Measurements from ENCODE around the gene EIF1AX.

The EIF1AX gene

DNA sequence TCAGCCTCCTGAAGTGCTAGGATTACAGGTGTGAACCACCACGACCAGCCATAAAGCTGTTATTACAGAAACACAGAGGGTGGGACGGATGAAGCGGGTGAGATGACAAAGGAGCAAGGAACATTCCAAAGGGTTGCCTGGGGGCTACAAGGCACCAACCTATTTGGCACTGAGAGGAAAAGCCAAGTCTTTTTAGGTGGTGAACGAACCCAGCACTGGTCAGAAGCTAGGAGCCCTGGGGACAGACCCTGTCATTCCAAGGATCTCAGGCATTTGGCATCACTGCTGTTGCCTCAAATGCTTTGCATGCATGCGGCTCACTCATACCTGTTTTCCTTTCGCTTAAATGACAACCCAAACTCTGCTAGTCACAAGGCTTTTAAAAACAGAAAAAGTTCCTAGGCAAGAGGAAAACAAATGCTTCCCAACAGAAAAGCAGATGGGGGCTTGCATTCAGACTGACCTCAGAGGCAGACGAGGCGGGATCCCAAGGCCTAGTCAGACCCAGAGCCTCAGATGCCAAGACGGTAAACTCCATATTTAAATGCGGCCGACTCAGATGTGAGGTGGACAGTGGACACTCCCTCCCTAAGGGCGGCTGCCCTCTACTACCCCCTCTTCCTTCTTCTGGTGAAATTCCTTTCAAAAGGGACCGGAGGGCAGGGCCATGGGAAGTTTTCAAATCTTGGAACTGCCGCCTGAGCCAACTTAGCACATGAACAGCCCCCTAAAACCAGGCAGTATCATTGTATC is 29.4 kb downstream of the EIF1AX start:
- no peak for DNase-seq (ENCODE audit: insufficient read length, low spot score)
- no peak for FAIRE-seq

DNA sequence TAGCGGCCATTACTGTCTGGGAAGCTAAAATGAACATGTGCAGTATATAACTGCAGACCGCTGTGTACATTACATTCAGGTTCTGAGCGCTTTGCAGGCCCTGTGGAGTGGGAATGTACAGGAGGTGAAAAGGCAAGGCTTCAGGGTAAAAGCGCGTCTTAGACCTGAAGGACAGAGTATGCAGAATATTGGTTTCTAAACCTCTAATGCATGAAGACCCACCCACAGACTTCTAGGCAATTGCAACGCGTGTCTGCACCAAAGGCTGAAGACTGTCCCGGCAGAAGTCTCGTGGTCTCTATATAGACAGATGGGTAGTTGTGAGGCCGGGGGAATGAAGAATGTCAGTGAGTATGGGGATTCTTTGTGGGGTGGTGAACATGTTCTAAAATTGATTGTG is 30.4 kb downstream of the EIF1AX start:
- DNase-seq (ENCODE audit: insufficient read length, low spot score): no peak
- FAIRE-seq: no peak
- TF ChIP-seq POLR2AphosphoS5 (IDR thresholded peaks at IDR 0.05; ENCODE audit: low read depth, low read length) (no peak), SPI1 (IDR thresholded peaks at IDR 0.05; ENCODE audit: low read depth, low read length) (no peak), TAF1 (IDR thresholded peaks at IDR 0.05; ENCODE audit: low read depth, low read length) (no peak), PAX5 (IDR thresholded peaks at IDR 0.05; ENCODE audit: insufficient read depth, low read length, severe bottlenecking) (no peak), POLR2A (IDR thresholded peaks at IDR 0.05; ENCODE audit: low read depth, low read length) (no peak)

More for the DNA sequence above, 29.4 kb downstream of the EIF1AX start:
- no peak for TF ChIP-seq POU2F2 (IDR thresholded peaks at IDR 0.05; ENCODE audit: low read depth, low read length)
- no peak for TF ChIP-seq POLR2A (IDR thresholded peaks at IDR 0.05; ENCODE audit: low read depth, low read length)
- TF ChIP-seq TAF1 (IDR thresholded peaks at IDR 0.05; ENCODE audit: low read depth, low read length): no peak
- TF ChIP-seq POLR2AphosphoS5 (IDR thresholded peaks at IDR 0.05; ENCODE audit: low read depth, low read length): no peak
- TF ChIP-seq SPI1 (IDR thresholded peaks at IDR 0.05; ENCODE audit: low read depth, low read length): no peak
- TF ChIP-seq PAX5 (IDR thresholded peaks at IDR 0.05; ENCODE audit: insufficient read depth, low read length, severe bottlenecking): no peak

DNA sequence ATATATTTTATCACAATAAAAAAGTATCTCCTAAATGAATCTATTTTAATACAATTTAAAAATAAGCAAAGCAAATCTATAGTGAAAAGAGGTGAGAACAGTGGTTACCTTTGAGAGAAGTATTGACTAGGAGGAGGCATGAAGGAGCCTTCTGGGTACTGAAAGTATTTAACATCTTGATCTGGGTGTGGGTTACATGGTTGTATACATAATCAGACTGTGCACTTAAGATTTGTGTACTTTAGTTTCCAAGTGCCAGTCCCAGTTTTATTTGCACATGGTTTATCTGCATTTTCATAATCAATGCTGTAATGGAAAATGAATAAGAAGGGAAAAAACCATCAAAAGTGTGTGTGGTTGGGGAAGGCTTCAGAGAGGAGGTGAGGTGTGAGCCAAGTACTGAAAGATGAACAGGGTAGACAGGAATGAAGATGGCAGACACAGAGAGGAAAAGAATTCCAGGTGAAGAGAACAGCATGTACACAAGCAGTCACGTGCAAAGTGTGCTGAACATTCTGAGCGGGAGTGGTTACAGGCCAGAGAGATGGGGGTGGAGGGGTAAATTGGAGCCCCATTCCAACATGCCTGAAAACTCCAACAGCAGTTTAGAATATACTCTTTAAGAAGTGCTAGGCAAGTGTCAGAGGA is 39.6 kb downstream of the EIF1AX start:
- FAIRE-seq: no peak
- no peak for TF ChIP-seq POU2F2 (IDR thresholded peaks at IDR 0.05; ENCODE audit: low read depth, low read length)
- no peak for TF ChIP-seq PAX5 (IDR thresholded peaks at IDR 0.05; ENCODE audit: insufficient read depth, low read length, severe bottlenecking)
- TF ChIP-seq POLR2A (IDR thresholded peaks at IDR 0.05; ENCODE audit: low read depth, low read length): no peak
- TF ChIP-seq POLR2AphosphoS5 (IDR thresholded peaks at IDR 0.05; ENCODE audit: low read depth, low read length): no peak
- no peak for TF ChIP-seq SPI1 (IDR thresholded peaks at IDR 0.05; ENCODE audit: low read depth, low read length)
- TF ChIP-seq TAF1 (IDR thresholded peaks at IDR 0.05; ENCODE audit: low read depth, low read length): no peak
- no peak for DNase-seq (ENCODE audit: insufficient read length, low spot score)

DNA sequence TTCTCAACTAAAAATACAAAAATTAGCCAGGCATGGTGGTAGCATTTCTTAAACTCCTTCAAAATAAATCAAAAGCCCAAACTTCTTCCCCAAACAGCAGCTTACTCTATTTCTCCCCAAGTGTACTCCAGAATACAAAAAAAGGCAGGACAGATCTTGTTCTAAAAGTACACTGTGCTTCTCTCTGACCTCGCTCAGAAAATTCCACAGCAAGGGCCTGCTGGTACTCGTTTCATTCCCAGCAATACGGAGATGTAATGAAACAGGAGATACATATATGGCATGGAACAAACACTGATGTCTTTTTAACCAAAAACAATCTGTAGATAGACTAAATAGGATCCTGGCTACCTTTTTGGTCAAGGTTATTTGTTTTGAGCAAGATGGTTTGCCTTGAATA is 50.1 kb downstream of the EIF1AX start:
- TF ChIP-seq TAF1 (IDR thresholded peaks at IDR 0.05; ENCODE audit: low read depth, low read length) (no peak), POLR2AphosphoS5 (IDR thresholded peaks at IDR 0.05; ENCODE audit: low read depth, low read length) (no peak), POU2F2 (IDR thresholded peaks at IDR 0.05; ENCODE audit: low read depth, low read length) (no peak), POLR2A (IDR thresholded peaks at IDR 0.05; ENCODE audit: low read depth, low read length) (no peak), PAX5 (IDR thresholded peaks at IDR 0.05; ENCODE audit: insufficient read depth, low read length, severe bottlenecking) (no peak), SPI1 (IDR thresholded peaks at IDR 0.05; ENCODE audit: low read depth, low read length) (no peak)
- DNase-seq (ENCODE audit: insufficient read length, low spot score) (no peak), FAIRE-seq (no peak)

DNA sequence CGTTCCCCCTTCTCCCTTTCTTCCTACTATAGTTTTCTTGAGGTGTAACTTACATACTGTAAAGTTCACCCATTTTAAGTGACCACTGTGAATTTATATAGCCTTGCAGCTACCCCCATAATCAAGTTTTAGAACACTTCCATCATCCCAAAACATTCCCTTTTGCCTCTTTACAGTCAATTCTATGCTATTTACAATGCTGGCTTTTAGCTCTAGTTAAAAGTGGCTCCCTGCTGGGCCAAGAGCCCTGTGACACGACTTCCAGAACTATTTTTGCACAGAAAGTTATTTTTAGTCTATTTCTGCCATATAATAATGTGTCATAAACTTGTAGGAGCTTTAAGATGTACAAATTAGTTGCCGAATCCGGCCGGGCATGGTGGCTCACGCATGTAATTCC is 51.8 kb downstream of the EIF1AX start:
- no peak for FAIRE-seq
- DNase-seq (ENCODE audit: insufficient read length, low spot score): no peak
- TF ChIP-seq TAF1 (IDR thresholded peaks at IDR 0.05; ENCODE audit: low read depth, low read length) (no peak), SPI1 (IDR thresholded peaks at IDR 0.05; ENCODE audit: low read depth, low read length) (no peak), PAX5 (IDR thresholded peaks at IDR 0.05; ENCODE audit: insufficient read depth, low read length, severe bottlenecking) (no peak), POLR2AphosphoS5 (IDR thresholded peaks at IDR 0.05; ENCODE audit: low read depth, low read length) (no peak), POLR2A (IDR thresholded peaks at IDR 0.05; ENCODE audit: low read depth, low read length) (no peak), POU2F2 (IDR thresholded peaks at IDR 0.05; ENCODE audit: low read depth, low read length) (no peak)

DNA sequence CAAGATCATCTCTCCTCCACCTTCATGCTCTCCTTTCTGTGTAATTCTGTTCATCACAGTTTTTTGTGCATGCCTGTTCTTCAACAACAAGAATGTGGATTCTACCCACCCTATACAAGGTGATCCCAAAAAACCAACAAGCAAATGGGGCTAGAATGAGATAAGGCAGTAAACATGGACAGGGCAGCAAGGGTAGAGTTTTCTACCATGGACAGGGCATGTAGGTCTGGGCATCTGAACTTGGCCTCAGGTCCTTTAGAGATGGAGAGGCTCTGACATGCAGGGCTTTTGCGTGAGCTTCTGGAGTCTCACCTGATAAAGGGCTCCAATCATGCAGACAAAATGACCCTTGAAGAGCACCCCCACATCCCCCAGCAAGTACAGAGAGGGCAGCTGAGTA is 61.4 kb downstream of the EIF1AX start:
- TF ChIP-seq TAF1 (IDR thresholded peaks at IDR 0.05; ENCODE audit: low read depth, low read length) (no peak), PAX5 (IDR thresholded peaks at IDR 0.05; ENCODE audit: insufficient read depth, low read length, severe bottlenecking) (no peak), SPI1 (IDR thresholded peaks at IDR 0.05; ENCODE audit: low read depth, low read length) (no peak), POLR2A (IDR thresholded peaks at IDR 0.05; ENCODE audit: low read depth, low read length) (no peak), POU2F2 (IDR thresholded peaks at IDR 0.05; ENCODE audit: low read depth, low read length) (no peak), POLR2AphosphoS5 (IDR thresholded peaks at IDR 0.05; ENCODE audit: low read depth, low read length) (no peak)
- FAIRE-seq (no peak), DNase-seq (ENCODE audit: insufficient read length, low spot score) (no peak)

All from GM12891 (cell line).